ENCODE results near the gene SEMA5A. TPM values are rescaled to one million over a fixed set of nuclear protein-coding genes. Genes with fewer than 3 reads are reported as not detected.

Gene SEMA5A
- total and polyA plus RNA-seq, 2 of the 8 experiments (the other 6 are each of a cell fraction or from before 2014, with no cell fraction given), result 5.3 to 8.9 TPM

GRCh38 chr5:9269014-9269413 is 276.9 kb downstream of the SEMA5A start:
- Histone ChIP-seq H2BK12ac (ENCODE audit: low read depth, low read length) (no peak overlapping the region), H2BK5ac (ENCODE audit: low read depth, low read length) (no peak overlapping the region), H4K8ac (ENCODE audit: extremely low read depth, insufficient read depth, low read length) (no peak overlapping the region), H2AFZ (ENCODE audit: low read length) (no peak overlapping the region), H3K4me3 (ENCODE audit: extremely low read depth in 1 of 4, insufficient read depth in 2 of 4, low read depth in 3 of 4, low read length in 4 of 4) (no peak overlapping the region), H3K4me1 (replicated peaks in 1 of 4; ENCODE audit: control insufficient read depth in 3 of 4, insufficient read depth in 4 of 4, low read length in 3 of 4) (peaks cover 6 to 10% (median 8%) of the 10 kb centered on the region in 4 experiments), H3K36me3 (ENCODE audit: control insufficient read depth in 2 of 4, insufficient read depth in 4 of 4, low read length in 3 of 4) (no peaks in the 10 kb centered on the region), H3K4ac (replicated peaks; ENCODE audit: insufficient read length, low read depth, low read length) (no peak overlapping the region), H3K18ac (ENCODE audit: extremely low read depth, low read length) (no peak overlapping the region), H3K56ac (replicated peaks; ENCODE audit: insufficient read length, low read depth, low read length) (no peak overlapping the region), H3K79me1 (ENCODE audit: low read depth, low read length) (no peaks in the 10 kb centered on the region), H3K23me2 (ENCODE audit: low read depth, low read length) (no peaks in the 10 kb centered on the region), H3K79me2 (ENCODE audit: control insufficient read depth in 1 of 2, insufficient read depth in 2 of 2, low read length in 2 of 2) (no peaks in the 10 kb centered on the region), H3K14ac (ENCODE audit: insufficient read length) (no peak overlapping the region), H3K23ac (ENCODE audit: insufficient read length) (no peak overlapping the region), H3K27ac (ENCODE audit: low read depth, low read length) (no peak overlapping the region), H4K20me1 (replicated peaks in 1 of 2; ENCODE audit: control insufficient read depth in 1 of 2, insufficient read depth in 2 of 2, low read length in 2 of 2) (no peaks in the 10 kb centered on the region), H3K4me2 (ENCODE audit: insufficient read depth in 1 of 2, low read depth in 2 of 2, low read length in 2 of 2) (no peak overlapping the region), H2BK15ac (ENCODE audit: low read length) (no peak overlapping the region), H3K27me3 (replicated peaks in 1 of 4; ENCODE audit: control insufficient read depth in 3 of 4, extremely low read depth in 1 of 4, insufficient read depth in 3 of 4, low read length in 3 of 4) (no peaks in the 10 kb centered on the region), H3K9me3 (ENCODE audit: insufficient read depth in 2 of 2, low read depth in 1 of 2, low read length in 1 of 2) (no peaks in the 10 kb centered on the region), H2AK5ac (ENCODE audit: low read depth, low read length) (no peak overlapping the region), H3K9ac (replicated peaks in 1 of 4; ENCODE audit: extremely low read depth in 1 of 4, low read depth in 3 of 4, low read length in 3 of 4) (no peak overlapping the region; a peak in 1 of 7 replicates), H4K91ac (replicated peaks; ENCODE audit: insufficient read length, low read length) (no peak overlapping the region), H2BK120ac (replicated peaks; ENCODE audit: low read depth, low read length) (no peak overlapping the region), H4K5ac (ENCODE audit: insufficient read length, low read depth, low read length) (no peak overlapping the region), H2BK20ac (ENCODE audit: low read length) (no peak overlapping the region)
- 85% methylated on average over 4 of the region's 4 CpGs; no CpG with 5 or more reads in 1 of the 2 experiments for WGBS, 2 experiments (ENCODE audit: extremely low coverage in 1 of 2, insufficient coverage in 1 of 2, insufficient read length in 1 of 2, insufficient replicate concordance in 2 of 2, low coverage in 1 of 2, low lambda C conversion rate in 2 of 2, missing lambda C conversion rate in 1 of 2)
- POLR2A ChIA-PET (ENCODE audit: partially characterized antibody), result no interaction called here
- CTCF ChIA-PET (ENCODE audit: partially characterized antibody), result interaction anchor here (1.4 kb wide), 1 partner anchor 113 kb away, joined by 4 read pairs; no protein-coding TSS in a partner anchor
- DNase-seq (ENCODE audit: low read depth in 1 of 2, low spot score in 2 of 2), result no peak
- no peak for FAIRE-seq
- TF ChIP-seq EP300 (IDR thresholded peaks at IDR 0.05; ENCODE audit: borderline replicate concordance in 1 of 2, low read depth in 2 of 2, low read length in 2 of 2) (no peak), MAX (IDR thresholded peaks at IDR 0.05) (no peak), RXRA (IDR thresholded peaks at IDR 0.05; ENCODE audit: insufficient read depth, low read depth, low read length) (no peak), RBBP5 (IDR thresholded peaks at IDR 0.05; ENCODE audit: borderline replicate concordance, low read depth, low read length) (no peak), KDM1A (IDR thresholded peaks at IDR 0.05; ENCODE audit: borderline replicate concordance, low read length) (no peak), CBX5 (IDR thresholded peaks at IDR 0.05; ENCODE audit: low read depth, low read length) (no peak), GTF2F1 (IDR thresholded peaks at IDR 0.05; ENCODE audit: borderline replicate concordance, low read depth, low read length) (no peak), POU5F1 (IDR thresholded peaks at IDR 0.05; ENCODE audit: low read depth, low read length) (no peak), POLR2AphosphoS5 (IDR thresholded peaks at IDR 0.05; ENCODE audit: low read depth, low read length) (no peak), EGR1 (IDR thresholded peaks at IDR 0.05; ENCODE audit: borderline replicate concordance, low read depth, low read length) (no peak), NRF1 (IDR thresholded peaks at IDR 0.05; ENCODE audit: low read depth, low read length) (no peak)

Data from H1 (cell line).